ENCODE data around the gene PALLD.

The PALLD gene

GRCh38 chr4:168674077-168674747 is 177.4 kb downstream of the PALLD start:
- no peak for DNase-seq (ENCODE audit: low read depth in 2 of 2)

DNA sequence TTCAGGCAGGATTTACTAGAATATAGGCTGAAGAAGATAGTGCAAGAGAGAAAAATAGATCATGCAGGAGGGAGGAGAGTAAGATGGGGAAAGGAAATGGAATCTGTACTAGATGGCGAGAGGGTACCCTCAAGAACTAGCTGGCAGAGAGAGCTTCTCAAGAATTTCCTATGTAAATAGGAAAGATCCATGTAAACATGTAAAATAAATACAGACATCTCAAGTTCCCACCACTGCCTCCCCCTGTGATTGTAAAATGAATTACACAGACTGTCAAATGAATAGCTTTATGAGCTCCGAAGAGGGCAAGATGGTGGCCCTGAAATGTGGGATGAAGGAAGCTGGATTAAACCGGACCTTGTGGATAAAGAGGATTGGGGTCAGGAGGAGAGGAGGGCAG is 178.0 kb downstream of the PALLD start:
- no peak for DNase-seq (ENCODE audit: low read depth in 2 of 2)

GRCh38 chr4:168677063-168677462 is 180.2 kb downstream of the PALLD start:
- DNase-seq (ENCODE audit: low read depth in 2 of 2): no peak

GRCh38 chr4:168677879-168678278 is 181.0 kb downstream of the PALLD start:
- no peak for DNase-seq (ENCODE audit: low read depth in 2 of 2)

DNA sequence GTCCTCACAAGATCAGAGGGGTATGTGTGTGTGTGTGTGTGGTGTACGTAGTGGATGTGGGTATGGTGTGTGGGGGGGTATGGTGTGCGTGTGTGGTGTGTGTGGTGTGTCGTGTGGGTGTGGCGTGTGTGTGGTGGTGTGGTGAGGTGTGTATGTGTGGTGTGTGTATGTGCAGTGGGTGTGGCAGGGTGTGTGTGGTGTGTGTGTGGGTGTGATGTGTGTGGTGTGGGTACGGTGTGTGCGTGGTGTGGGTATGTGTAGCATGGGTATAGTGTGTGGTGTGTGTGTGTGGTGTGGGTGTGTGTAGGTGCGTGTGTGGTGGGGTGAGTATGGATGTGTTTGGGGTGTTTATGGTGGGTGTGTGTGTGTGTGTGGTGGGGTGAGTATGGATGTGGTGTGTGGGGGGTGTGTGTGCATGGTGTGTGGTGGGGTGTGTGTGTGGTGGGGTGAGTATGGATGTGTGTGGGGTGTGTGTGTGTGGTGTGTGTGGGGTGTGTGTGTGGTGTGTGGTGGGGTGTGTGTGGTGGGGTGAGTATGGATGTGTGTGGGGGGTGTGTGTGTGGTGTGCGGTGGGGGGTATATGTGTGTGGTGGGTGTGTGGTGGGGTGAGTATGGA is 182.0 kb downstream of the PALLD start:
- DNase-seq (ENCODE audit: low read depth in 2 of 2): no peak

GRCh38 chr4:168679397-168679796 is 182.5 kb downstream of the PALLD start:
- no peak for DNase-seq (ENCODE audit: low read depth in 2 of 2)

DNA sequence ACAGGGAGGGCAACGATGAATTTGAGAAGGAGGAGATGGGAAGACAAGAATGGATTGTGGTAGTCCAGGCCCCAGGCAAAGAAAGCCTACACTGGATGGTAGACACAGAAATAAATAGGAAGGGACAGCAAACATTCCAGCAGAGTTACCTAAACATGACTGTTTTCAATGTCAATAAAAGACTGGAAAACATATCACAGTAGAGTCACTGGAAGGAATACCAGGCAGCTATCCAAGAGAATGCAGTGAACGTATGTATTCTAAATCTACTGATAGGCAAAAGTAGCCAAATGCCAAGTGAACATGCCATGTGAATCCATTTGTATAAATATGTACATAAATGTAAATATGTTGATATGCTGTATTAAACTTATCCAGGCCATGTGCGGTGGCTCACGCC is 183.0 kb downstream of the PALLD start:
- no peak for DNase-seq (ENCODE audit: low read depth in 2 of 2)

GRCh38 chr4:168682898-168683500 is 186.1 kb downstream of the PALLD start:
- no peak for DNase-seq (ENCODE audit: low read depth in 2 of 2)

DNA sequence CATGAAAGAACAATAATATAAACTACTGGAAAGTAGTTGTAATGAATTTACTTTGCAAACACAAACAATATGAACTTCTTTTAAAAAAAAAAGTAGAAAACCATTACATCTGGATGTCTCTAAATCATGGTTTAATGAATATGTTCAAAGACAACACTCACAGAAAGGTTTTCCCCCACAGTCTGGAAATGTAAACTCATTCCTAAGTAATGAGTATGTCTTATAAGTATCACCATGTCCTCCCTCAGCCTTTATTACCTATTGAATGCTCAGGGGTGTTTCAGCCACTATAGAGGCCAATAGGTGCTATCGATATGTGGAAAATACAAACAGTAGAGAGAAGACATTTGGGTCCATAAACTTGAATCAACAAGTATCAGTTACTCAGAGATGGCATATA is 186.7 kb downstream of the PALLD start:
- DNase-seq (ENCODE audit: low read depth in 2 of 2): no peak

GRCh38 chr4:168685136-168685809 is 188.4 kb downstream of the PALLD start:
- DNase-seq (ENCODE audit: low read depth in 2 of 2): no peak

DNA sequence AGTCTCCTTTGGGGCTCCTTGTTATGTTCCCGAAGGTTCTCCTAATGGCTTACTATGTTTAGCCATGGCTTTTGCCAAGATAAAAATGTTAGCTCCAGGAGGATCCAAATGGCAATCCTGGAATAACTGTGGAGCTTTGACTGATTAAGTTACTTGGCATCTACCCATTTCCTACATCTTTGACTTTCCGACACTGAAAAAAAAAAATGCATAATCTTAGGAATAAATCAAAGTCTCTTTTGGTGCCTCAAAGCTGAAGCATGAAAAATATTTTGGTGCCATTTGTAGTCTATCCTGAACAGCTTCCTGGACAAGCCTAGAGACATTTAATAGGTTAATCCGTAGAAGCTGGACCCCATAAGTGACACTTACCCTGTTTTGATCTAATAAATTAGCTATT is 191.7 kb downstream of the PALLD start:
- DNase-seq (ENCODE audit: low read depth in 2 of 2): no peak

GRCh38 chr4:168689791-168690190 is 192.9 kb downstream of the PALLD start:
- DNase-seq (ENCODE audit: low read depth in 2 of 2): no peak

DNA sequence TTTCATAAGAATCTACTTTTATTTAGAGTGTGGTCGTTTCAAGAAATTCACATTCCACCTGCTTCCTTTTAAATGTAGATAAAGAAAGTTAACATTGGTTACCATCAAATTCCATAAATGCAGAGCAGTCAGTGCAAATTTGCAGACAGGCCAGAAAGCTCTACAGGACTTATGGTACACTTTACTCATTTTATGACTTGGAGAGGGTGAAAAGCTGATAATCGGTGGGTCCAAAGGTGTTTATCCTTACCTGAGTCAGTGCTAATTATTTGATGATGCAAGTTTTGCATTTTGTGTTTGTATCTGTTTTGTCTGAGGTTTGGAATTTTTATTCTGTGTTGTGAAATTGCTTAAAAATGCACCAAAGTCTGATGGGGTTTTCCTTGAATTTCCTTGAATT is 193.3 kb downstream of the PALLD start:
- no peak for DNase-seq (ENCODE audit: low read depth in 2 of 2)

GRCh38 chr4:168691631-168692369 is 194.9 kb downstream of the PALLD start:
- no peak for DNase-seq (ENCODE audit: low read depth in 2 of 2)

DNA sequence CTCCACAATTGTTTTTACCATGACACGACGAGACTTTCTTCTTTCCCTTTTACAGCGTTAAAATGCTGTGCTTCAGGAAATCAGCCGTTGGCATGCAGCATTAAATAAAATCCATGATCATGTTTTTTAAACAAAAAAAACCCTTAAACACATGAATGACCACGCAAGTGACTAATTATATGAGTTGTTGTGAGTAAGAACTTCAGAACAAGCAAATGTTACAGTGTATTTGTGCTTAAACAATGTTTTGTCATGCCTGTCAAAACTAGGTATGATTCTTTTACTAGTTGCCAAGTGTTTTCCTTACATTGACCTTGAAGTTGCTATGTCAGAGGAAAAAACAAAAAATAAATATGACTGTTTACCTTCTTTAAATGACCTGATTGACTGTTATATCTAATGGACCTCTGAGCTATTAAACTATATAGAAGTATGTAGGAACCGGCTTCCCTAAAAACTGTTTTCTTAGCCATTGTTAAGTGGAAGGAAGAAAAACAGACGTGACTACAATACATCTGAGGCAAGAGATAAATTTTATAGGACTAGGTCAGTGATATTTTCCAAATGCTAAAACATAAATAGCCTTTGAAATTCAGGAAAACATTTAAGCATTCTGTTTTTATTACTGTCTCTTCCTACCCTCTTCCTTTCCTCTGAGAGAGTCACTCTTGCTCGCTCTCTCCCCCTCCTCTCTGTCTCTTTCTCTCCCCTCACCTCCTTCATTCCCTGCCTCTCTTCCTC is 197.1 kb downstream of the PALLD start:
- no peak for DNase-seq (ENCODE audit: low read depth in 2 of 2)

- no peak for DNase-seq (ENCODE audit: low read depth in 2 of 2)
Measured at GRCh38 chr4:168694667-168695066, 197.8 kb downstream of the PALLD start.

GRCh38 chr4:168695288-168695687 is 198.4 kb downstream of the PALLD start:
- DNase-seq (ENCODE audit: low read depth in 2 of 2): no peak

DNA sequence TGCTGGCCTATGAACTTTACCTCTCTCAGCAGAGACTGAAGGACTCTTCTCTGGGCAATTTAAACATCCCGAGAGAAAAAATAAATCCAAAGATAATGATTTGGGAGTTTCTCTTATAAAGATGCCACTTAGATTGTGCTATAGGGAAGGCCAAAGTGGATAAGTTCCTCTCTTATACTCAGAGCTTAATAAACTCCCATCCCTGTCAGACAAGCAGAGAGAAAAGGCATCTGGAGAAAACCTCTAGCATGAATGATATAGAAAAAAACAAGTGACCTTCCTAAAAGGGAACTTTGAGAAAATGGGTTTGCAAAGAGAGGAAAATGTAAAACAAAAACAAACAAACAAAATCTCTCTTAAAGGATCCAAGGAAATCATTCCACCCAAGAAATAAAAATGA is 199.4 kb downstream of the PALLD start:
- no peak for DNase-seq (ENCODE audit: low read depth in 2 of 2)

GRCh38 chr4:168696826-168697225 is 200.0 kb downstream of the PALLD start:
- no peak for DNase-seq (ENCODE audit: low read depth in 2 of 2)

DNA sequence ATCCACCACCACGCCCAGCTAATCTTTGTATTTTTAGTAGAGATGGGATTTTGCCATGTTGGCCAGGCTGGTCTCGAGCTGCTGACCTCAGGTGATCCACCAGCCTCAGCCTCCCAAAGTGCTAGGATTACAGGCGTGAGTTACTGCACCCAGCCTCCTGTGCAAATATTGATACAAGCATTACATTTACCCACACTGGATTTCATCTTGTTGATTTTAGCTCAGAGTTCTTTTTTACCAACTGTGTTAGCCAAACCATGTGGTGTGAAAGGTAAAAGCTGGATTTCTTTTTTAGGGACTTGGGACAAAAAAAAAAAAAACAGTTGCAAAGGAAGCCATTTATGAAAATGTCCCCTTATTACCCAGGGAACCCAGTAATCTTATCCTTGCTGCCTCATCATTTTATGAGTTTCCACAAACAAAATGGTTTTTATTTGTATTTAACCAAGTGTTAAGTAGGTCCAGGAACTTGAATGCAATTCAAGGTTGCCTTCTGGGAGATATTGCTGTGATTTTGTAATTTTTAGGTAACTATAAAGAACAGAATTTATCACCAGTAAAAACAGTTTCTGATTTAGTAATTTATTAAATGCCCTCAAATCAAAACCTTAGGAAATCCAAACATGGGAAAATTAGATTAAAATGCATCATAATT is 202.5 kb downstream of the PALLD start:
- no peak for DNase-seq (ENCODE audit: low read depth in 2 of 2)

DNA sequence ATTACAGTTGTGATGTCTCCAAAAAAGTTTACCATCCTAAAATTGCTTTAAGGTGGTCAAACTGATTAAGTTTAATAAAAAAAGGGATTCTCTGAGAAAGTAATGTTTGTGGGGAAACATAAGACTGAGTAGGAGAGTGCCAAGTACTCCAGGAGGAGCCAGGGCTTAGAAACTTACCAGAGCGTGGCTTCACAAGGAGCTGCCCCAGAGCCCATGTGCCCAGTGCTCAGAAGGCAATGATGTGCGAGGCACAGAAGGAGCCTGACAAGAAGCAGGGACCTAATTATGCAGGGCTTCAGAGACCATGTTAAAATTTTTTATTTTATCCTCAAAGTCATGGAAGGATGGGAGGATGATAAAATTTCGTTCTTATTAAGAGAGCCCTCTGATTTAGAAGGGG is 204.2 kb downstream of the PALLD start:
- no peak for DNase-seq (ENCODE audit: low read depth in 2 of 2)
